Measurements from ENCODE around the gene OR4X1. TPM values are rescaled to one million over a fixed set of nuclear protein-coding genes. Genes with fewer than 3 reads are reported as not detected.
"Not testable (repeated sequence)": the region's sequence is repeated elsewhere in the genome, so short reads cannot be mapped to it uniquely, and the experiment has no call there.

OR4X1 gene
- total RNA-seq = not detected

GRCh38 chr11:48263423-48263911, at the start of gene OR4X1:
TSS of gene OR4X1 (plus strand) at chr11:48263861. CDS start at chr11:48263861, 0 bp downstream.
- no peak for DNase-seq (ENCODE audit: low spot score in 2 of 2)
- 32 to 34% methylated on average over 3 of the region's 3 CpGs for WGBS, 2 donors
- Histone ChIP-seq H3K36me3 (no peaks in the 10 kb centered on the region), H3K9me3 (no peaks in the 10 kb centered on the region), H3K27ac (no peak within 1 kb of the TSS), H3K4me3 (no peak within 1 kb of the TSS), H3K27me3 (no peaks in the 10 kb centered on the region), H3K4me1 (no peaks in the 10 kb centered on the region)
- TF ChIP-seq POLR2A (IDR thresholded peaks at IDR 0.05) = no peak
- TF ChIP-seq EP300 (IDR thresholded peaks at IDR 0.05) = no peak
- TF ChIP-seq CTCF (IDR thresholded peaks at IDR 0.05) = no peak

- 58 to 79% methylated on average over 2 of the region's 2 CpGs for WGBS, 2 donors
- Histone ChIP-seq H3K36me3 (no peaks in the 10 kb centered on the region), H3K27ac (no peak within 1 kb of the TSS), H3K9me3 (no peaks in the 10 kb centered on the region), H3K27me3 (no peaks in the 10 kb centered on the region), H3K4me3 (no peak within 1 kb of the TSS), H3K4me1 (no peaks in the 10 kb centered on the region)
- no peak for TF ChIP-seq POLR2A (IDR thresholded peaks at IDR 0.05)
- TF ChIP-seq EP300 (IDR thresholded peaks at IDR 0.05) = no peak
- TF ChIP-seq CTCF (IDR thresholded peaks at IDR 0.05) = no peak
- DNase-seq (ENCODE audit: low spot score in 2 of 2) = no peak
Measured at GRCh38 chr11:48216510-48216909, 47.2 kb upstream of the OR4X1 start, which contains the start of gene OR4B1. TSS of gene OR4B1 (plus strand) at chr11:48216810. CDS start at chr11:48216810, 0 bp downstream.

- WGBS, 2 donors = 68 to 85% methylated on average over 9 to 15 of the region's 18 CpGs
- no peaks in the 10 kb centered on the region for H3K36me3 ChIP-seq
- H3K4me1 ChIP-seq = no peaks in the 10 kb centered on the region
- DNase-seq (ENCODE audit: low spot score in 2 of 2) = no peak
- H3K27ac ChIP-seq = no peak overlapping the region
- H3K27me3 ChIP-seq = no peaks in the 10 kb centered on the region
- H3K9me3 ChIP-seq = peaks cover 0 to 29% (median 0%) of the 10 kb centered on the region in 4 donors
- no peak for TF ChIP-seq EP300 (IDR thresholded peaks at IDR 0.05)
- TF ChIP-seq POLR2A (IDR thresholded peaks at IDR 0.05) = no peak
- no peak for TF ChIP-seq CTCF (IDR thresholded peaks at IDR 0.05)
- H3K4me3 ChIP-seq = no peak overlapping the region
Measured at GRCh38 chr11:48228761-48229160, 34.9 kb upstream of the OR4X1 start.

- not testable (repeated sequence) for DNase-seq (ENCODE audit: low spot score in 2 of 2); H3K36me3 ChIP-seq; H3K27ac ChIP-seq; H3K4me1 ChIP-seq; H3K4me3 ChIP-seq; H3K27me3 ChIP-seq
- peaks cover 0 to 29% (median 0%) of the 10 kb centered on the region in 4 donors for H3K9me3 ChIP-seq
- 90 to 93% methylated on average over 11 of the region's 11 CpGs for WGBS, 2 donors
Measured at GRCh38 chr11:48230057-48230456, 33.6 kb upstream of the OR4X1 start.

GRCh38 chr11:48237727-48238126, 25.9 kb upstream of the OR4X1 start:
- H3K27ac ChIP-seq = no peak overlapping the region
- no peak overlapping the region for H3K4me3 ChIP-seq
- H3K9me3 ChIP-seq = peaks cover 0 to 3% (median 0%) of the 10 kb centered on the region in 4 donors
- no peak for DNase-seq (ENCODE audit: low spot score in 2 of 2)
- no peaks in the 10 kb centered on the region for H3K27me3 ChIP-seq
- WGBS, 2 donors = 31 to 32% methylated on average over 3 of the region's 3 CpGs
- no peaks in the 10 kb centered on the region for H3K36me3 ChIP-seq
- no peak for TF ChIP-seq CTCF (IDR thresholded peaks at IDR 0.05)
- no peak for TF ChIP-seq EP300 (IDR thresholded peaks at IDR 0.05)
- TF ChIP-seq POLR2A (IDR thresholded peaks at IDR 0.05) = no peak
- H3K4me1 ChIP-seq = no peaks in the 10 kb centered on the region

- H3K9me3 ChIP-seq = peaks cover 0 to 3% (median 0%) of the 10 kb centered on the region in 4 donors
- no peak overlapping the region for H3K4me3 ChIP-seq
- DNase-seq (ENCODE audit: low spot score in 2 of 2) = no peak
- H3K27ac ChIP-seq = no peak overlapping the region
- TF ChIP-seq EP300 (IDR thresholded peaks at IDR 0.05) = no peak
- no peak for TF ChIP-seq CTCF (IDR thresholded peaks at IDR 0.05)
- no peak for TF ChIP-seq POLR2A (IDR thresholded peaks at IDR 0.05)
- no peaks in the 10 kb centered on the region for H3K27me3 ChIP-seq
- 65 to 66% methylated on average over 3 of the region's 3 CpGs for WGBS, 2 donors
- no peaks in the 10 kb centered on the region for H3K4me1 ChIP-seq
- no peaks in the 10 kb centered on the region for H3K36me3 ChIP-seq
Measured at GRCh38 chr11:48242501-48242900, 21.2 kb upstream of the OR4X1 start.
